Testis (tissue), 2 donors: ENCODE measurements around the gene MEIS2.

Source experiments
- CTCF ChIP-seq, 3 experiments: fragments of 450-650 bp in 2 of 3; fragments of 200-600 bp in 1 of 3; sonication (generic) in 1 of 3; IDR thresholded peaks; one replicate each; pipeline ENCODE4 v1.5.1; 2016 to 2019; ENCODE audit warnings: antibody characterized with exemption in 3 of 3, mild to moderate bottlenecking in 2 of 3, moderate library complexity in 1 of 3
- POLR2A ChIP-seq: fragments of 450-650 bp; IDR thresholded peaks from one replicate; pipeline ENCODE4 v1.6.1; 2017; ENCODE audit warnings: antibody characterized with exemption, mild to moderate bottlenecking, moderate library complexity

- TF ChIP-seq CTCF (IDR thresholded peaks at IDR 0.05) (no peak), POLR2A (no peak)
Observed at GRCh38 chr15:36938764-36939163, 161.6 kb downstream of the MEIS2 start.
